OCI-LY3 (cell line): Measurements from ENCODE around the gene BMERB1.

ENCODE experiments used
- H2AFZ ChIP-seq: fragments of 200-600, 300-600 bp; shearing (Covaris generic); 2 replicates; pipeline ENCODE4 v1.6.0; 2014; ENCODE audit warnings: antibody characterized with exemption, low read depth, low read length
- H3K27ac ChIP-seq: fragments of 200-600, 300-600 bp; sonication (generic); 2 replicates; pipeline ENCODE4 v1.5.1; 2014; ENCODE audit warnings: mild to moderate bottlenecking, low read length, moderate library complexity, mixed read lengths
- H3K27me3 ChIP-seq: fragments of 200-600, 300-600 bp; sonication (generic); 2 replicates; pipeline ENCODE4 v1.6.1; 2014; ENCODE audit warnings: low read depth, low read length, mixed read lengths
- H3K36me3 ChIP-seq: fragments of 200-600, 300-600 bp; sonication (generic); replicated peaks from 2 replicates; pipeline ENCODE3; 2014; ENCODE audit warnings: low read depth, low read length, mixed read lengths
- H3K4me1 ChIP-seq: fragments of 300-600, 200-600 bp; sonication (generic); 2 replicates; pipeline ENCODE4 v1.6.1; 2014; ENCODE audit warnings: low read length, mixed read lengths
- H3K4me2 ChIP-seq: fragments of 200-600, 300-600 bp; sonication (generic); 2 replicates; pipeline ENCODE4 v1.6.1; 2014; ENCODE audit warnings: low read length, mixed read lengths
- H3K4me3 ChIP-seq: fragments of 300-600, 200-600 bp; sonication (generic); 2 replicates; pipeline ENCODE4 v1.5.1; 2014; ENCODE audit warnings: antibody characterized with exemption, mild to moderate bottlenecking, low read length, moderate library complexity
- H3K79me2 ChIP-seq: fragments of 300-600, 200-600 bp; shearing (Covaris generic); 2 replicates; pipeline ENCODE4 v1.6.1; 2014; ENCODE audit warnings: mild to moderate bottlenecking, low read length, mixed read lengths
- H3K9ac ChIP-seq: fragments of 300-600, 200-600 bp; shearing (Covaris generic); 2 replicates; pipeline ENCODE4 v1.6.0; 2014; ENCODE audit warnings: mild to moderate bottlenecking, low read length, moderate library complexity
- H3K9me3 ChIP-seq: fragments of 200-600, 300-600 bp; shearing (Covaris generic); 2 replicates; pipeline ENCODE4 v1.6.1; 2014; ENCODE audit warnings: low read length, mixed read lengths; ENCODE audit not compliant: insufficient read depth
- H4K20me1 ChIP-seq: fragments of 200-600, 300-600 bp; sonication (generic); 2 replicates; pipeline ENCODE4 v1.6.1; 2016; ENCODE audit warnings: low read length, mixed read lengths; ENCODE audit not compliant: insufficient read depth
- EZH2phosphoT487 ChIP-seq: fragments of 200-600 bp; shearing (Covaris generic); IDR thresholded peaks from 2 replicates; pipeline ENCODE4 v1.6.1; 2018; ENCODE audit warnings: antibody characterized with exemption, mixed run types, low read depth
- TF ChIP-seq, protein P1 (sequence below): fragments of 200-600, 300-600 bp; sonication (generic); IDR thresholded peaks from 2 replicates; pipeline ENCODE4 v1.5.1; 2014; ENCODE audit warnings: antibody characterized with exemption, low read length, low read depth

The BMERB1 gene

GRCh38 chr16:15510992-15511391 lies 76.6 kb downstream of the BMERB1 start:
- H3K27ac ChIP-seq = no peak overlapping the region
- TF ChIP-seq, protein P1, sequence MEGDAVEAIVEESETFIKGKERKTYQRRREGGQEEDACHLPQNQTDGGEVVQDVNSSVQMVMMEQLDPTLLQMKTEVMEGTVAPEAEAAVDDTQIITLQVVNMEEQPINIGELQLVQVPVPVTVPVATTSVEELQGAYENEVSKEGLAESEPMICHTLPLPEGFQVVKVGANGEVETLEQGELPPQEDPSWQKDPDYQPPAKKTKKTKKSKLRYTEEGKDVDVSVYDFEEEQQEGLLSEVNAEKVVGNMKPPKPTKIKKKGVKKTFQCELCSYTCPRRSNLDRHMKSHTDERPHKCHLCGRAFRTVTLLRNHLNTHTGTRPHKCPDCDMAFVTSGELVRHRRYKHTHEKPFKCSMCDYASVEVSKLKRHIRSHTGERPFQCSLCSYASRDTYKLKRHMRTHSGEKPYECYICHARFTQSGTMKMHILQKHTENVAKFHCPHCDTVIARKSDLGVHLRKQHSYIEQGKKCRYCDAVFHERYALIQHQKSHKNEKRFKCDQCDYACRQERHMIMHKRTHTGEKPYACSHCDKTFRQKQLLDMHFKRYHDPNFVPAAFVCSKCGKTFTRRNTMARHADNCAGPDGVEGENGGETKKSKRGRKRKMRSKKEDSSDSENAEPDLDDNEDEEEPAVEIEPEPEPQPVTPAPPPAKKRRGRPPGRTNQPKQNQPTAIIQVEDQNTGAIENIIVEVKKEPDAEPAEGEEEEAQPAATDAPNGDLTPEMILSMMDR = no peak
- no peak for TF ChIP-seq EZH2phosphoT487
- no peaks in the 10 kb centered on the region for H3K79me2 ChIP-seq
- H3K9ac ChIP-seq = no peak overlapping the region
- peaks cover 21% of the 10 kb centered on the region for H3K27me3 ChIP-seq
- H2AFZ ChIP-seq = no peak overlapping the region
- H3K9me3 ChIP-seq = no peaks in the 10 kb centered on the region
- no peaks in the 10 kb centered on the region for H4K20me1 ChIP-seq
- no peak overlapping the region for H3K4me2 ChIP-seq
- H3K36me3 ChIP-seq = no peaks in the 10 kb centered on the region
- H3K4me1 ChIP-seq = no peaks in the 10 kb centered on the region
- H3K4me3 ChIP-seq = no peak overlapping the region

DNA sequence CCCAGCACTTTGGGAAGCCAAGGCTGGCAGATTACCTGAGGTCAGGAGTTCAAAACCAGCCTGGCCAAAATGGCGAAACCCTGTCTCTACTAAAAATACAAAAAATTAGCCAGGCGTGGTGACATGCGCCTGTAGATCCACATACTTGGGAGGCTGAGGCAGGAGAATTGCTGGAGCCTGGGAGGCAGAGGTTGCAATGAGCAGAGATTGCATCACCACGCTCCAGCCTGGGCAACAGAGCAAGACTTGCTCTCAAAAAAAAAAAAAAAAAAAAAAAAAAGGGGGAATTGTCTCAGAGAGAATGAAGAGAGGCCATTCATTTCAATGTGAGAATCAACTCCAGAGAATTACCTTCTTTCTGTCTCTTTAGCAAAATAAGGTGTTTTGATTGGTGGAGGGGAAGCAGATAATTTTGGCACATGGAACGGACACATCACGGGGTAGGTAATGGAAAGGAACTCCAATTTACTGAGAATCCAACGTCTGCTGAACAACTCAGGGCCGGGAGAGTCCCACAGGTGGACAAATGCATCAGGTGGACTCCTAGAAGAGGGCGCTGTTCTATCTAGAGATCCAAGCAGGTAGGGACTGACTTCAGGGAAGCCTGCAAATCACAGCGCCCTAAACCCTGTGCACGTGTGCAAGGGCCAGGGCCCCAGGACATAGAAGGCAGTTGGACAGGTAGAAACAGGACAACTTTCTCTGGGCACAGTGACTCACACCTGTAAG lies 77.5 kb downstream of the BMERB1 start:
- no peak for TF ChIP-seq EZH2phosphoT487
- TF ChIP-seq, protein P1 = no peak
- Histone ChIP-seq H3K36me3 (no peaks in the 10 kb centered on the region), H3K4me2 (no peak overlapping the region), H3K9me3 (no peaks in the 10 kb centered on the region), H2AFZ (no peak overlapping the region), H3K79me2 (no peaks in the 10 kb centered on the region), H3K27ac (no peak overlapping the region), H3K4me3 (no peak overlapping the region), H3K4me1 (no peaks in the 10 kb centered on the region), H3K27me3 (peaks cover 15% of the 10 kb centered on the region), H3K9ac (no peak overlapping the region), H4K20me1 (no peaks in the 10 kb centered on the region)

GRCh38 chr16:15513156-15513555 lies 78.8 kb downstream of the BMERB1 start:
- Histone ChIP-seq H3K27ac (no peak overlapping the region), H3K4me1 (no peaks in the 10 kb centered on the region), H3K9me3 (no peaks in the 10 kb centered on the region), H3K79me2 (no peaks in the 10 kb centered on the region), H3K4me3 (no peak overlapping the region), H3K36me3 (no peaks in the 10 kb centered on the region), H3K9ac (no peak overlapping the region), H3K27me3 (peaks cover 3% of the 10 kb centered on the region; the same call in 1 of the 2 replicates), H3K4me2 (no peak overlapping the region), H4K20me1 (no peaks in the 10 kb centered on the region), H2AFZ (no peak overlapping the region)
- TF ChIP-seq, protein P1 = no peak
- TF ChIP-seq EZH2phosphoT487 = no peak

DNA sequence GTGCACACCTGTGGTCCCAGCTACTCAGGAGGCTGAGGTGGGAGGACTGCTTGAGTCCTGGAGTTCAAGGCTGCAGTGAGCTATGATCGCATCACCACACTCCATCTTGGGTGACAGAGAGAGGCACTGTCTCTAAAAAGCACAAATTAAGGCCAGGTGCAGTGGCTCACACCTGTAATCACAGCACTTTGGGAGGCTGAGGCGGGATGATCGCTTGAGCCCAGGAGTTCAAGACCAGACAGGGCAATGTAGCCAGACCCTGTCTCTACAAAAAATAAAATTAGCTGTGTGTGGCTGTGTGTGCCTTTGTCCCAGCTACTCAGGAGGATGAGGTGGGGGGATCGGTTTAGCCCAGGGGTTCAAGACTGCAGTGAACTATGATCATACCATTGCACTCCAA lies 81.6 kb downstream of the BMERB1 start:
- Histone ChIP-seq H3K4me3 (no peak overlapping the region), H3K4me2 (no peak overlapping the region), H3K4me1 (no peaks in the 10 kb centered on the region), H3K36me3 (no peaks in the 10 kb centered on the region), H3K27ac (no peak overlapping the region), H3K79me2 (no peaks in the 10 kb centered on the region), H4K20me1 (no peaks in the 10 kb centered on the region), H3K9me3 (no peaks in the 10 kb centered on the region), H2AFZ (no peak overlapping the region), H3K9ac (no peak overlapping the region), H3K27me3 (no peaks in the 10 kb centered on the region)
- TF ChIP-seq EZH2phosphoT487 = no peak
- TF ChIP-seq, protein P1 = no peak
